GM19099 (cell line): ENCODE results near the gene SBF2.

ENCODE experiments used
- POLR2A ChIP-seq: IDR thresholded peaks from 3 replicates; pipeline ENCODE4 v1.6.1; 2011; ENCODE audit warnings: low read depth; ENCODE audit not compliant: insufficient read length; ENCODE audit errors: extremely low read depth

Gene SBF2

GRCh38 chr11:9777525-9777924, 516.5 kb downstream of the SBF2 start:
- no peak for TF ChIP-seq POLR2A

- TF ChIP-seq POLR2A, result no peak
These were observed 517.0 kb downstream of the SBF2 start for GRCh38 chr11:9777066-9777465.

GRCh38 chr11:9776203-9776602, 517.8 kb downstream of the SBF2 start:
- no peak for TF ChIP-seq POLR2A

- TF ChIP-seq POLR2A, result no peak
These were observed 518.6 kb downstream of the SBF2 start for GRCh38 chr11:9775398-9775779.

- TF ChIP-seq POLR2A, result no peak
These were observed 519.2 kb downstream of the SBF2 start for GRCh38 chr11:9774591-9775397.

GRCh38 chr11:9774109-9774508, 519.9 kb downstream of the SBF2 start:
- no peak for TF ChIP-seq POLR2A

GRCh38 chr11:9773524-9773923, 520.5 kb downstream of the SBF2 start:
- TF ChIP-seq POLR2A, result no peak

- TF ChIP-seq POLR2A, result no peak
These were observed 521.8 kb downstream of the SBF2 start for GRCh38 chr11:9772218-9772617.

GRCh38 chr11:9771071-9771511, 522.9 kb downstream of the SBF2 start:
- no peak for TF ChIP-seq POLR2A

GRCh38 chr11:9769621-9770020, 524.4 kb downstream of the SBF2 start:
- no peak for TF ChIP-seq POLR2A

GRCh38 chr11:9765320-9766101, 528.5 kb downstream of the SBF2 start:
- TF ChIP-seq POLR2A, result no peak

GRCh38 chr11:9763301-9763700, 530.7 kb downstream of the SBF2 start:
- TF ChIP-seq POLR2A, result no peak

GRCh38 chr11:9762531-9762930, 531.5 kb downstream of the SBF2 start:
- no peak for TF ChIP-seq POLR2A

GRCh38 chr11:9761441-9761945, 532.5 kb downstream of the SBF2 start:
- TF ChIP-seq POLR2A, result no peak

- no peak for TF ChIP-seq POLR2A
These were observed 533.8 kb downstream of the SBF2 start for GRCh38 chr11:9760193-9760575.
